HEK293T (cell line): ENCODE data around the gene NXN.

Experiments
- CTBP1 ChIP-seq: fragments of 450-650 bp; IDR thresholded peaks from 2 replicates; pipeline ENCODE4 v1.6.1; 2016; ENCODE audit warnings: borderline replicate concordance
- SP1 ChIP-seq: fragments of 450-650 bp; IDR thresholded peaks from 2 replicates; pipeline ENCODE4 v1.6.1; 2017

DNA sequence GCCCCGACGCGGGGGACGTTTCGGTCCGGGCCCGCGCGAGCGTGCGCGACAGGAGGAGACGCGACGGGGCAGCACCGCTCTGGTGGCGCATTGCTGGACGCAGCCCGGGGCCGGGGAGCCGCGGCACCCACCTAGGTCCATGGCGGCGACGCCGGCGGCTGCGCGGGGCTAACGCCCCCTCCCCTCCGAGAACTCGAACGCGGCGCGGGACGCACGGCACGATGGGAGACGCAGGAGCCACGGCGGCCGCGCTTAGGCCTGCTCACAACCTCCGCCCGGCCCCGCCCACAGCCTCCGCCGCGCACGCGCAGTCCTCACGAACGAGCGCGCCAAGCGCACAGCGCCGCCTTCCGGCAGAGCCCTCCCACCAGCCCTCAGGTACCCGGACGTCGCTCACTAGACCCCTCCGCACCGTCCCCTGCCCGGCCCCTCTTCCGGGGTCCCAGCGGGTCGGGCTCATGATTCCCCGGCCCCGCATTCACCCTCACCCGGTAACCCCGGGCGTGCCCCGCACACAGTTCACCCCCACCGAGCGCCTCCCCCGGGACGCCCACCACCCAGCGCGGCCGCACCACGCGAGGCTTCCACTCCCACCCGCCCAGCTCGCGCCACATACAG is 227.5 kb downstream of the NXN start, which contains the start of gene GEMIN4:
- no peak for TF ChIP-seq SP1
- no peak for TF ChIP-seq CTBP1
